ENCODE results near the gene QSOX2. TPM values are rescaled to one million over a fixed set of nuclear protein-coding genes. Genes with fewer than 3 reads are reported as not detected.

The QSOX2 gene
- polyA plus RNA-seq, 6 donors from 2014 or later: 2.8 to 4.6 (median 3.7) TPM

- Mint-ChIP-seq H3K4me1 (no peaks in the 10 kb centered on the region), H3K9me3 (no peaks in the 10 kb centered on the region), H3K27ac (peak overlapping the region in 1 of 6 donors; percentile 51), H3K4me3 (no peak overlapping the region), H3K27me3 (peaks cover 0 to 26% (median 0%) of the 10 kb centered on the region in 3 donors), H3K36me3 (no peaks in the 10 kb centered on the region)
- ATAC-seq (ENCODE audit: low read depth in 2 of 2) (no peak), DNase-seq (no peak)
Measured at GRCh38 chr9:136255896-136256890, 10.6 kb upstream of the QSOX2 start.

DNA sequence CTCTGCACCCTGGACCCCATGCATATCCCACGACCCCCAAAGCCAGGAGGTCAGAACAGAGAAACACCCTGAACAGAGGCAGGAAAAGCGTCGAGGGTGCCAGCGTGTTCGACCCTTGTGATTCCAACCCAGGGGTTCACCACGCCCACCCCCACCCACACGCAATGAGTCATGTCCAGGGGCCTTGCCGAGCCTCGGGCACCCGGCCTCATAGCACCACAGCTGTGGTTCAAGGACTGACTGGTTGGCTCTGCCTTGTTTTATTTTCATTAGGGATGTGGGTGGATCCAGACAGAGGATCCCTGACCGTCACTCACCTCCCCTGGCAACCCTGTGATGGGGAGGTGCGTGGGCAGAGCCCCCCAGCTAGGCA, 9.5 kb upstream of the QSOX2 start:
- H3K27ac Mint-ChIP-seq: no peak overlapping the region
- H3K4me3 Mint-ChIP-seq: no peak overlapping the region
- DNase-seq (no peak), ATAC-seq (ENCODE audit: low read depth in 2 of 2) (no peak)
- peaks cover 0 to 22% (median 0%) of the 10 kb centered on the region in 3 donors for H3K27me3 Mint-ChIP-seq
- H3K4me1 Mint-ChIP-seq: no peaks in the 10 kb centered on the region
- H3K36me3 Mint-ChIP-seq: no peaks in the 10 kb centered on the region
- H3K9me3 Mint-ChIP-seq: no peaks in the 10 kb centered on the region

- Mint-ChIP-seq H3K27me3 (peaks cover 0 to 25% (median 0%) of the 10 kb centered on the region in 3 donors), H3K27ac (no peak overlapping the region), H3K36me3 (no peaks in the 10 kb centered on the region), H3K9me3 (no peaks in the 10 kb centered on the region), H3K4me3 (no peak overlapping the region), H3K4me1 (no peaks in the 10 kb centered on the region)
- DNase-seq (no peak), ATAC-seq (ENCODE audit: low read depth in 2 of 2) (no peak)
Measured at GRCh38 chr9:136254381-136255165, 9.0 kb upstream of the QSOX2 start.

GRCh38 chr9:136253246-136254130, 7.9 kb upstream of the QSOX2 start:
- peak overlapping the region in 1 of 6 donors; percentile 36 for H3K27ac Mint-ChIP-seq
- DNase-seq (no peak), ATAC-seq (ENCODE audit: low read depth in 2 of 2) (no peak)
- no peak overlapping the region for H3K4me3 Mint-ChIP-seq
- no peaks in the 10 kb centered on the region for H3K4me1 Mint-ChIP-seq
- no peaks in the 10 kb centered on the region for H3K9me3 Mint-ChIP-seq
- H3K36me3 Mint-ChIP-seq: no peaks in the 10 kb centered on the region
- peaks cover 0 to 25% (median 0%) of the 10 kb centered on the region in 3 donors for H3K27me3 Mint-ChIP-seq

DNA sequence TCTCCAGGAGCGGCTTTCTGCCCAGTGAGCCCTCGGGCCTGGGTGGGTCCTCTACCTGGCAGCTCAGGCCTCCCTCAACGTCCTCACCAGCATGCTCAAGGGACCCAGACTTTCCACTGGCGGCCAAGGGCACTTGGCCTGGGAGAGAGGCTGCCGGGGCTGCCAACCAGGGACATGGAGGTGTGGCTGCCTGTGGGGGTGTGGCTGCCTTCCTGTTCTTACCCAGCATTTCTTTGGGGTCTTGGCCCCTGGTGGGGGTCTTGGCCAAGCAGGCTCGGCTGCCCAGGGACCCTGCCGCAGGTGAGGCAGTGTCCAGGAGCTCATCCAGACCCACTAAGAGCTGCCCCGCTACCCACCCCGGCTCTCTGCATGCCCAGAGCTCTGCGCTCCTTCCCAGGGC, 7.2 kb upstream of the QSOX2 start:
- ATAC-seq (ENCODE audit: low read depth in 2 of 2) (no peak), DNase-seq (no peak)
- H3K4me3 Mint-ChIP-seq: no peak overlapping the region
- no peaks in the 10 kb centered on the region for H3K4me1 Mint-ChIP-seq
- H3K27me3 Mint-ChIP-seq: peaks cover 0 to 19% (median 0%) of the 10 kb centered on the region in 3 donors
- no peaks in the 10 kb centered on the region for H3K9me3 Mint-ChIP-seq
- no peaks in the 10 kb centered on the region for H3K36me3 Mint-ChIP-seq
- H3K27ac Mint-ChIP-seq: peak overlapping the region in 1 of 6 donors; percentile 36

DNA sequence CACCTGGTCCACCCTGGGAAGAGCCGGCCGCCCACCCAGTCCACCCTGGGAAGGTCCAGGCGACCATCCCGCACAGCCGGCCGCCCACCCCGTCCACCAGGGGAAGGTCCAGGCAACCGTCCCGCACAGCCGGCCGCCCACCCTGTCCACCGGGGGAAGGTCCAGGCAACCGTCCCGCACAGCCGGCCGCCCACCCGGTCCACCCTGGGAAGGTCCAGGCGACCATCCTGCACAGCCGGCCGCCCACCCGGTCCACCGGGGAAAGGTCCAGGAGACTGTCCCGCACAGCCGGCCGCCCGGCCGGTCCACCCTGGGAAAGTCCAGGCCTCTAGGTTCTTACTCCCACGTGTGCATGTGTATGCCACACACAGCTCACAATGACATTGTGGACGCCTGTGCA, 6.7 kb upstream of the QSOX2 start:
- no peak overlapping the region for H3K27ac Mint-ChIP-seq
- no peaks in the 10 kb centered on the region for H3K9me3 Mint-ChIP-seq
- no peak for DNase-seq
- no peak overlapping the region for H3K4me3 Mint-ChIP-seq
- H3K4me1 Mint-ChIP-seq: no peaks in the 10 kb centered on the region
- peaks cover 0 to 19% (median 0%) of the 10 kb centered on the region in 3 donors for H3K27me3 Mint-ChIP-seq
- no peak for ATAC-seq (ENCODE audit: low read depth in 2 of 2)
- H3K36me3 Mint-ChIP-seq: no peaks in the 10 kb centered on the region

DNA sequence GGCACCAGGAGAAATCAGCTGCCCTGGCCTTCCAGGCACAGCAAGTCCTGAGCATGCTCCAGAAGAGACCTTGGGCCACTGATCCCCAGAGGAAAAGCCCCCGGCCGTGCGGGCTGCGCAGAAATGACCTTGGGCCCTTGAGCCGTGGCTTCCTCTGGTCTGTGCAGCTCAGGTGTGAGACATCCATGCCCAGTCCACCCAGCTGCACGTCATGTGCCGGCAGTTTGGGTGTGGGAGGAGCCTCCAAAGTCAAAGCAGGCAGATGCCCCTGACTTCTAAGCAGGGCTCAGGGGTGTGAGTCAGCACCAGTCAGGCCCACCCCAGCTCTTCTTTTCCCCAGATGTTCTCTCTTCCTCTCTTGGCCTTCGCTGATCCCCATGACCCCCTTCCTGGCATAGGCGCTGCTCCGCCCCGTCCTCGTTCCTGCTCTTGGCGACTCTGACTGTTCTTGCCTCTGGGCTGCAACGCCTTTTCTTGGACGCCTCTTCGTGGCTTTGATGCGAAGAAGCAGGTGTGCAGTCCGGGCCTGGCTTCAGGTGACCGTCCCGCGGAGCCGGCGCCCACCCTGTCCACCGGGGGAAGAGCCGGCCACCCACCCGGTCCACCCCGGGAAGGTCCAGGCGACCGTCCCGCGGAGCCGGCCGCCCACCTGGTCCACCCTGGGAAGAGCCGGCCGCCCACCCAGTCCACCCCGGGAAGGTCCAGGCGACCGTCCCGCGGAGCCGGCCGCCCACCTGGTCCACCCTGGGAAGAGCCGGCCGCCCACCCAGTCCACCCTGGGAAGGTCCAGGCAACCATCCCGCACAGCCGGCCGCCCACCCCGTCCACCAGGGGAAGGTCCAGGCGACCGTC, 5.9 kb upstream of the QSOX2 start:
- ATAC-seq (ENCODE audit: low read depth in 2 of 2): no peak
- H3K36me3 Mint-ChIP-seq: no peaks in the 10 kb centered on the region
- no peak overlapping the region for H3K27ac Mint-ChIP-seq
- H3K4me1 Mint-ChIP-seq: peaks cover 0 to 4% (median under 1%) of the 10 kb centered on the region in 3 donors
- H3K27me3 Mint-ChIP-seq: peaks cover 0 to 19% (median 0%) of the 10 kb centered on the region in 3 donors
- DNase-seq: no peak
- H3K9me3 Mint-ChIP-seq: no peaks in the 10 kb centered on the region
- peak overlapping the region in 1 of 8 donors; percentile 12 for H3K4me3 Mint-ChIP-seq

GRCh38 chr9:136250676-136251075, 5.1 kb upstream of the QSOX2 start:
- peaks cover 0 to 8% (median 7%) of the 10 kb centered on the region in 3 donors for H3K4me1 Mint-ChIP-seq
- no peaks in the 10 kb centered on the region for H3K36me3 Mint-ChIP-seq
- ATAC-seq (ENCODE audit: low read depth in 2 of 2): no peak
- peaks cover 0 to 19% (median 0%) of the 10 kb centered on the region in 3 donors for H3K27me3 Mint-ChIP-seq
- no peak overlapping the region for H3K4me3 Mint-ChIP-seq
- no peaks in the 10 kb centered on the region for H3K9me3 Mint-ChIP-seq
- H3K27ac Mint-ChIP-seq: no peak overlapping the region
- DNase-seq: no peak

DNA sequence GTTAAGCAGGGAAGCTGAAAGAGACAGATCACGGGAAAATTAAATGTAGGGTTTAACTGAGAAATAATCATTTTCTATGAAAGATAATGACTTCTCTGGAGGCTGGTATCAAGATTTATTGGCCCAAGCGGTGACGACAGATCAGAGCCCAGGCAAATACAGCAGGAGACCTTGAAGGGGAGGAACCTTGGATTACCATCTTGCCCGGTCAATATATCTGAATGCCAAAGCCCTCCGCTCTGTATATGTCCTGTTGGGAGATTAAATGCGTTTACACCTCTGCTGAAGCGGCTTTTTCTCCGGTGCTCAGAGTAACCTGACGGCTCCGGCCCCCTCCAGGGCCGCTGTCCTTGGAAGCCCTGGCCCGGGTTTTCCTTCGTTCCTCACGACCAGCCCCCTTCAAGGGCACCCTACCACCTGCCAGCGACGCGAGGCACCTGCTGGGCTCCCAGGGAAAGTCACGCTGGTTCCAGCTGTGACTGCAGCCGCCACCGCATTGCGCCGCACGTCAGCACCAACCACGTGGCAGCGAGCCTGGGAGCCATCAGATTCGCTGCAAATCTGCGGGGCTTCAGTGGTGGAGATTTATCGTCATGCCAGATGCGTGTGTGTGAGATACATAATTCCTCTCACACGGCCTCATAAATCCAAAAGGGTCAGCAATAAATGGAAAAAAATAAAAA, 4.4 kb upstream of the QSOX2 start:
- H3K36me3 Mint-ChIP-seq: peaks cover under 1 to 1% of the 10 kb centered on the region in 2 donors
- H3K4me3 Mint-ChIP-seq: peak overlapping the region in 1 of 8 donors; percentile 61
- H3K4me1 Mint-ChIP-seq: peaks cover under 1 to 9% (median 8%) of the 10 kb centered on the region in 3 donors
- H3K9me3 Mint-ChIP-seq: no peaks in the 10 kb centered on the region
- DNase-seq: no peak
- H3K27ac Mint-ChIP-seq: no peak overlapping the region
- H3K27me3 Mint-ChIP-seq: peaks cover 0 to 15% (median 0%) of the 10 kb centered on the region in 3 donors
- ATAC-seq (ENCODE audit: low read depth in 2 of 2): no peak

GRCh38 chr9:136248951-136249876, 3.6 kb upstream of the QSOX2 start:
- DNase-seq (no peak), ATAC-seq (ENCODE audit: low read depth in 2 of 2) (no peak)
- H3K36me3 Mint-ChIP-seq: peaks cover 5 to 8% of the 10 kb centered on the region in 2 donors
- H3K27me3 Mint-ChIP-seq: peaks cover 0 to 14% (median 0%) of the 10 kb centered on the region in 3 donors
- H3K4me3 Mint-ChIP-seq: peak overlapping the region in 1 of 8 donors; percentile 61
- H3K4me1 Mint-ChIP-seq: peaks cover 9 to 17% (median 16%) of the 10 kb centered on the region in 3 donors
- H3K9me3 Mint-ChIP-seq: no peaks in the 10 kb centered on the region
- no peak overlapping the region for H3K27ac Mint-ChIP-seq
